Ammon's horn (tissue), 1 donor: ENCODE measurements around the gene LIPH.

Experiments used
- DNase-seq: peaks from one replicate; pipeline ENCODE4 v3.0.0-alpha.2; 2016; ENCODE audit warnings: low spot score

The LIPH gene

GRCh38 chr3:185539934-185540333 lies 12.5 kb downstream of the LIPH start:
- DNase-seq, result no peak

- peak; percentile 31 for DNase-seq
These were observed 14.9 kb downstream of the LIPH start for GRCh38 chr3:185537369-185537970.

GRCh38 chr3:185534511-185534910 lies 17.9 kb downstream of the LIPH start:
- DNase-seq, result no peak

GRCh38 chr3:185532901-185533300 lies 19.5 kb downstream of the LIPH start:
- peak; percentile 32 for DNase-seq

DNA sequence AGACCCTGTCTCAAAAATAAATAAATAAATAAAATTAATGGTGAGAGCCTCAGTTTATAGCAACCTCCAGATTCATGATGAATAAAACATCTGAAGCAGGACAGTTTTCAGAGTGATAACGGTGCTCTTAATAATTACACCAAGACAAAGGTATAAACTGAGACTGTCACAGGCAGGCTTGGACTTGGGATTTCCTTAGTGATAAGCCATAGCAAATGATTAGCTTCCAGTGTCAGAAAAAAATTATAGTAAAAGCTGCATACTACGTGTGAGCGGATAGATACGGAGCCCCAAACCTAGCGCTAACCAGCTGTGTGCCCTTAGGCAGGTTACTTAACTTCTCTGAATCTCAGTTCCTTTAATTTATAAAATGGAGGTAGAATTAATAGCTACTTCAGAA lies 21.5 kb downstream of the LIPH start:
- no peak for DNase-seq

DNA sequence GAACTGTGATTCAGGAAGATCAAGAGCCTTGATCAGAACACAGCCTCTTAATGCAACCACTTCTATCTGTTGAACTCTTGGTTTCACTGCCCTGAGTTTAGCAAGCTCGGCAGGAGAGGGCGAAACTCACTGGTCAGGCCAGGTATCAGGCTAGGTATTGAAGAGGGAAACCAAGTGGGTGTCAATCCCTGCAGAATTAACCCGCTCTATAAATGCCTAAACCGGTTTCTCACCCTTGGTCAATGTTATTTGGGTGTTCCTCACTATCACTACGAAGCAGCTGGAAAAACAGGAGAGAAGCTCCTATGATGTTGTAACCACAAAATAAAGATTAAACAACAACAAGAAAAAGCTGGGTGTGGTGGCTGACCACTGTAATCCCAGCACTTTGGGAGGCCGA lies 23.9 kb downstream of the LIPH start:
- no peak for DNase-seq

DNA sequence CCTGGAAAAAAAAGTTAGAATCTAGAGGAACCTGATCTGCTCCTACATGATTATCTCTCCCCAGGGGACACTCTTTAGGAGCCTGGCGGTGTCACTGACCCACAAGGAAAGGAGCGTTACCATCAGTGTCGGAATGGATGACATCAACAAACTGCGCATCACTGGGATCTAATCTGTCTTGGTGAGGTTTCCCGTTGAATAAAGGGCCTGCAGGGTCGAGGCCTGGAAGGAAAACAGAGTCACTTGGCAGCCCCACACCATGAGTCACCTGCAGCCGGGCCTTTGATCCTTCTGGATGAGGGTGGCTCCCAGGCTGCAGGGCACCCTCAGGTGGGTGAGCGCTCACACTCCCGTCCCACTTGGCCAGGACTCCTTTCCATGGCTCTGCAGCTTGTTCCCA lies 25.0 kb downstream of the LIPH start:
- DNase-seq, result no peak

GRCh38 chr3:185526349-185526951 lies 25.9 kb downstream of the LIPH start:
- no peak for DNase-seq

GRCh38 chr3:185521349-185522138 lies 30.8 kb downstream of the LIPH start:
- DNase-seq, result no peak

- DNase-seq, result no peak
These were observed 33.4 kb downstream of the LIPH start for GRCh38 chr3:185519021-185519420.

DNA sequence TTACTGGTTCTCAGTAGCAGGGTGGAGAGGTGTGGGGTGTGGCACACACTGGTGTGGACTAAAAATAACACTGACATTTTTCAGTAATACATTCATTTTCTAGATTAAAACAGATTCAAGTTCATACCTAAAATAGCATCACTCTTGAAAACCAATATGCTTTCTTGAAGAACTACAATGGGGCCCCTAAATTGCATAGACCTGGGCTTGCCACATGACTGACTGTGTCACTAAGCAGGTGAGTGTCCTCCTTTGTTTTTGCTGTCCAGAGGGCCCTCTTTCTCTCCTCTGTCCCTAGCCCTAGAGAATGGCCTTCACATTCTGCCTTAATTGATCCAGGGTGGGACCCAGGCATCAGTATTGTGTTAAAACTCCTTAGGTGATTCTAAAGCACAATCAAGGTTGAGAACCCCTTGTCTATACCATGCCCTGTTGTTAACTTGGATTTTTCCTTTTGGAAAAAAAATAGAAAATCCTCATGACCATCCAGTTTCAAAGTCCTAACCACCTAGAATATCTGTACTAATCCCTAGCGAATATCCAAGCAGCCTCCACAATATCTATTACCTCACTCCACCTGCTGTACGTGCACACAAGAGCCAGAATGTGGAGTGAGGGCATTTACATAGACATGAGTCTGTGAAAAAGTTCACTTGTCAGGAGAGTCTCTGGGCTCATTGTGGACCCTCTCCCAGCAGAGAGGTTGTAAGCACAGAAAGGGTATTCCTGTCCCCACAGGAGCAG lies 34.8 kb downstream of the LIPH start:
- DNase-seq, result no peak

- DNase-seq, result no peak
These were observed 40.7 kb downstream of the LIPH start for GRCh38 chr3:185511711-185512110.

DNA sequence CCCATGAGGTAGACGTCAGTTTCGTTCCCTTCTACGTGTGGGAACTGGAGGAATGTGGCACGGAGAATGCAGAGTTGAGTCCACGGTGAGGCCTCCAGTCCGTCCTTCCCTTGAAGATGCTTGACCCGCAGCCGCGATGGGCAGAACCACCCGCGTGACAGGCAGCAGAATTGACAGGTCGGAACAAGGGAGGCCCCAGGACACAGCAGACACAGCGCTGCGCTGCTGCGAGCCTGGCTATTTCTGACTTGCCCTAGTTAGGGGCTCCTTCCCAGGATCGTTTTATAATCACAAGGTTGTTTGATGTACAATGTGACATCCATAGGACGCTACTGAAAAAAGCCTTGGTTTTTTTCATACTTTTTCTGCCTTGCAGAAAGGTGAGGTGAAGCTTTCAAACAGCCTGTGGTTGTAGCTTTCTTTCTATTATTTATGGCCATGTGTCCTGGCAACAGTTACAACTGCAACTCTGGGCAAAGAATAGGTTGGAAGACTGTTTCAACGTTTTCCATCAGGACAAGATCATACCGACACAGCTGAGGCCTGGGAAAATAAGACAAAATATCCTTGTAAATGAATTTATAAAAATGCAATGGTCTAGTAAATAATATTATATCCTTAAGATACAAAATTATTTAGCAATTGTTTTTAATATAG lies 43.9 kb downstream of the LIPH start:
- no peak for DNase-seq

DNA sequence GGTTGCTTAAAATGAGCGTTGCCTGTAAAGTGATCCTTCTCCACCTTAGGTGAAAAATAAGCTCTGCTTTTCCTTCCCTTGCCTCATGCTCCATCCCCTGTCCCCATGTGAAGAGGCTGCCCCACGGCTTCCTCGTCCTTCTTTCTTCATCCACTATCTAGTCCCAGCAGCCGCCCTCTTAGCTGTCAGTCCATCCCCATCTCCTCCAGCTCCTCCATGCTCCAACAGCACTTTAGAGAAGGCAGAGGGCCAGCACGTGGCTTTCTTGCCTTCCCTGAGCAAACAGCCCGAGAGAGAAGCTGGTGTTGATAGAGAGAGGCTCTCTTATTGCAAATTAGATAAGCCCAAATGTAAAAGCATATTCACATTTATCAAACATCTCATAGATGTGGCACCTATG lies 44.5 kb downstream of the LIPH start:
- no peak for DNase-seq

GRCh38 chr3:185504636-185505035 lies 47.8 kb downstream of the LIPH start:
- no peak for DNase-seq

GRCh38 chr3:185503521-185503920 lies 48.9 kb downstream of the LIPH start:
- no peak for DNase-seq

DNA sequence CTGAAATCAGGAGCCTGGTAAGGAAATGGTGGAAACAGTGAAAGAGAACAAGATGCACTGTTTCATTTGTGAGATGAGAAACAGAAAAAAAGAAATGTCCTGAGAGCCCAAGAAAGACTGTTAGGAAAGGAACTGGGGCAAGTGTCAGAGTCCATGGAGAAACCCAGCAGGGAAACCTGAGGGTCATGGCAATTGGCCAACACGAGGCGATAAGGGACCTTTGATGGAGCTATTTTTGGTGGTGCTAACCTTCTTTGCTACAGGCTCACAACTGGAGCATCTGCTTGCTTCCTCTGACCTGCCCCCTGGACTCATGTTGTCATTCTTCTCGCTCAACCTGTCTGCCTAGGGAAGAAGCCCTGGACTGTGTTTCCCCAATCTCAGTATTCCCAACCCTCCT lies 49.4 kb downstream of the LIPH start:
- DNase-seq, result no peak

GRCh38 chr3:185498503-185499396 lies 53.6 kb downstream of the LIPH start, which contains the start of gene TMEM41A:
Gene TMEM41A, minus strand, starts transcription at chr3:185499035. Its CDS starts 74 bp downstream, at chr3:185498961.
- peak; percentile 93 for DNase-seq

DNA sequence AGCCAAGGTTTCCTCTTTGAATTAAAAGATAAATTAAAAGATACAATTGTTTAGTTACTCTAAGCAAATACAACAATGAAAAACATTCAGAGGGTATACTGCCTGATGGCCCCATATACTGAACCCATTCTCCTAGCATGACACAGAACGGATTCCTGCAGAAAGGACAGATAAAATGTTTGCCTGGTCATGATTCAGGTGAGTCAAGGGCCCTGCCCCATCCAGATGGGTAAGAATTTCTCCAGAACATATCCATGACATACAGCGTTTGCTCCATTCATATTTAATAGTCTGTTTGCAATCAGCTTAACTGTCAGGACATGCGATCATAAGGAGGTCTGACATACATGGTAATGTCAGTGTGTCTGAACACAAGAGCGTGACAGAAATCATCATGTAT lies 62.1 kb downstream of the LIPH start:
- no peak for DNase-seq

DNA sequence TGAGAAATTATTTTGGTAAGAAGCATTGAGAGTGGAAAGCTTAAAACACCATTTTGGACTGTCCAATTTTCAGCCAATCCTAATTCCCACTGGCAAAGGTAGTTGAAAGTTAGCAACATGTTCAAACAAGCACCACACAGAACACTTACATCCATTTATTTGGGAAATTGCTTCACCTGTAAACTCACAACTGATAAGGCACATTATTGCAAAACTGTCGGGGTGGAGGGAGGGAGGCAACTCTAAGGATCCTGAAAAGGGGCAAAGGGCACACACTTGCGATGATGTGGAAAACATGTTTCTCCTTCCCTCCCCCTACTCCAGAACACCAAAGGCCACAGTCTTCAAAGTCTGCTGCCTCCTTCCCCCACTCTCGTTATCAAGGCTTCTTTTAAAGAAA lies 62.9 kb downstream of the LIPH start:
- no peak for DNase-seq

DNA sequence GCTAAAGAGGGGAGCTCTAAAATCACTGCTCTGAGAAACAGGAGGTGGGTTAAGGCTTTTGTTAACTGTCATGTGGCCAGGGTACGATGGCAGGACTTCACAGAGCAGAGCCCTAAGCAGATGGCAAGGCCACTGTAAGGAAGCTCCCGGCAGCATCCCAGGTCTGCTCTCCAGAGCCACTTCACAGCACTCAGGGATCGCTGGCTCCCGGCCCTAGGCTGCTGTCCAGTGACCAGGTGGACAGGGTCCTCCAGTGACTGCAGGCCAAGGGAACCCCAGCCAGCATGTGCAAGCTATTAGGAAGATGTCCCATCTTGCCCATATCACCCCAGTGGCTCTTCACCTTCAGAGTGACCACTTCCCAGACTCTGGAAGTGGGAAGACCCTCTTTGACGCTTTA lies 63.9 kb downstream of the LIPH start:
- no peak for DNase-seq
